Endothelial cell of umbilical vein (primary cell): Measurements from ENCODE around the gene MIA2. TPM values are rescaled to one million over a fixed set of nuclear protein-coding genes. Genes with fewer than 3 reads are reported as not detected.

ENCODE experiments used
- BruUV-seq: library from RNA; stranded (reverse); fragments of 400-500 nt; replicated peaks from 2 replicates; lab custom pipeline; 2021; lab: Mats Ljungman, UMichigan
- CTCF ChIA-PET: fragments of 300-600, 350-600 bp; sonication (Branson Sonifier 250); formaldehyde crosslinking; loops from one replicate; lab custom pipeline; 2021; ENCODE audit warnings: antibody characterized with exemption, inconsistent platforms; lab: Charles Lee
- POLR2A ChIA-PET: fragments of 300-600, 350-600 bp; sonication (Branson Sonifier 250); formaldehyde crosslinking; loops from one replicate; lab custom pipeline; 2021; ENCODE audit warnings: antibody characterized with exemption, inconsistent platforms; lab: Charles Lee
- DNase-seq: peaks from one replicate; pipeline ENCODE4 v3.0.0-alpha.2; 2011; ENCODE audit warnings: low read depth, low spot score
- FAIRE-seq: peaks from 2 replicates; lab custom pipeline; 2011; peaks lifted over from hg19 to GRCh38; lab: Jason Lieb, UNC
- H2AFZ ChIP-seq: 2 replicates; pipeline ENCODE4 v1.6.0; 2012; ENCODE audit warnings: low read depth, low read length, control low read depth, inconsistent platforms
- H3K27ac ChIP-seq: 2 replicates; pipeline ENCODE4 v1.5.1; 2011; ENCODE audit warnings: low read depth, mild to moderate bottlenecking, control low read depth, low read length, moderate library complexity; ENCODE audit not compliant: insufficient read depth
- H3K27me3 ChIP-seq, 2 experiments: 2 replicates each; pipeline versions ENCODE4 v1.6.0 to v1.6.1; 2011; ENCODE audit warnings: low read length in 2 of 2, mixed read lengths in 1 of 2; ENCODE audit not compliant: control insufficient read depth in 2 of 2, insufficient read depth in 2 of 2
- H3K36me3 ChIP-seq, 2 experiments: 2 replicates in 1 of 2; 3 replicates in 1 of 2; pipeline ENCODE4 v1.5.1; 2011; ENCODE audit warnings: low read length in 2 of 2, mild to moderate bottlenecking in 1 of 2, moderate library complexity in 1 of 2; ENCODE audit not compliant: control insufficient read depth in 2 of 2, insufficient read depth in 2 of 2; ENCODE audit errors: extremely low read depth in 1 of 2
- H3K4me1 ChIP-seq: 3 replicates; pipeline ENCODE4 v1.5.1; 2011; ENCODE audit warnings: mild to moderate bottlenecking, low read length; ENCODE audit not compliant: control insufficient read depth, insufficient read depth; ENCODE audit errors: extremely low read depth
- H3K4me2 ChIP-seq: 2 replicates; pipeline ENCODE4 v1.6.1; 2011; ENCODE audit warnings: low read length, control low read depth, mixed read lengths; ENCODE audit not compliant: insufficient read depth
- H3K4me3 ChIP-seq, 3 experiments: fragments of 200-600 bp in 1 of 3; sonication (generic), shearing (Covaris generic) in 1 of 3; replicated peaks in 1 of 3; 2 replicates each; pipeline ENCODE4 v1.5.1; 2011 to 2016; ENCODE audit warnings: control low read depth in 3 of 3, low read length in 3 of 3, mild to moderate bottlenecking in 2 of 3, inconsistent platforms in 1 of 3, low read depth in 1 of 3, moderate library complexity in 1 of 3; ENCODE audit not compliant: insufficient read depth in 1 of 3
- H3K79me2 ChIP-seq: 2 replicates; pipeline ENCODE4 v1.6.0; 2012; ENCODE audit warnings: low read length, inconsistent platforms; ENCODE audit not compliant: control insufficient read depth, insufficient read depth
- H3K9ac ChIP-seq: replicated peaks from 2 replicates; pipeline ENCODE3; 2011; ENCODE audit warnings: low read length, control low read depth; ENCODE audit not compliant: insufficient read depth; ENCODE audit errors: extremely low read depth
- H3K9me1 ChIP-seq: replicated peaks from 3 replicates; pipeline ENCODE4 v1.6.0; 2011; ENCODE audit warnings: mild to moderate bottlenecking, low read length; ENCODE audit not compliant: control insufficient read depth, insufficient read depth; ENCODE audit errors: extremely low read depth
- H3K9me3 ChIP-seq: replicated peaks from 2 replicates; pipeline ENCODE4 v1.5.1; 2012; ENCODE audit warnings: low read length, inconsistent platforms; ENCODE audit not compliant: control insufficient read depth, insufficient read depth
- H4K20me1 ChIP-seq: replicated peaks from 2 replicates; pipeline ENCODE3; 2011; ENCODE audit warnings: mild to moderate bottlenecking, low read length; ENCODE audit not compliant: control insufficient read depth, insufficient read depth; ENCODE audit errors: extremely low read depth
- CTCF ChIP-seq, 2 donors: IDR thresholded peaks; 1 replicate in 1 of 2; 2 replicates in 1 of 2; pipeline ENCODE4 v1.5.1; 2011; ENCODE audit warnings: low read length in 2 of 2, mild to moderate bottlenecking in 2 of 2, moderate library complexity in 2 of 2, control low read depth in 1 of 2, inconsistent platforms in 1 of 2, low read depth in 1 of 2; ENCODE audit not compliant: insufficient read depth in 1 of 2; ENCODE audit errors: extremely low read depth in 1 of 2
- EZH2 ChIP-seq: IDR thresholded peaks from 2 replicates; pipeline ENCODE4 v1.6.1; 2012; ENCODE audit warnings: borderline replicate concordance, low read depth, mild to moderate bottlenecking, moderate library complexity, low read length, inconsistent platforms; ENCODE audit not compliant: severe bottlenecking
- GATA2 ChIP-seq: IDR thresholded peaks from 2 replicates; pipeline ENCODE4 v1.7.0; 2011; ENCODE audit warnings: low read depth, mild to moderate bottlenecking, moderate library complexity, mixed read lengths, low read length; ENCODE audit not compliant: insufficient read length, insufficient read depth
- JUN ChIP-seq: IDR thresholded peaks from 2 replicates; pipeline ENCODE4 v1.6.1; 2011; ENCODE audit warnings: borderline replicate concordance, low read depth; ENCODE audit not compliant: insufficient read length, insufficient read depth
- MAX ChIP-seq: IDR thresholded peaks from 2 replicates; pipeline ENCODE4 v1.6.1; 2011; ENCODE audit not compliant: insufficient read depth, insufficient read length
- MYC ChIP-seq: IDR thresholded peaks from one replicate; pipeline ENCODE4 v1.6.1; 2011; ENCODE audit warnings: mild to moderate bottlenecking, low read depth, low read length
- POLR2AphosphoS5 ChIP-seq: IDR thresholded peaks from 2 replicates; pipeline ENCODE4 v1.6.1; 2012; ENCODE audit warnings: low read depth, mild to moderate bottlenecking, control low read depth, low read length, moderate library complexity; ENCODE audit not compliant: insufficient read depth
- dilution Hi-C: fragments of 300-500 bp; cut with MboI; formaldehyde crosslinking; loops from one replicate; pipeline ENCODE4 v1.15.0; 2019; ENCODE audit warnings: low sequenced_read_pairs; ENCODE audit not compliant: extremely low pct_ligation_motif_present
- intact Hi-C: fragments of 100-400 bp; cut with micrococcal nuclease; formaldehyde crosslinking; loops from one replicate; pipeline ENCODE4 v1.10.0; 2022
- polyA plus RNA-seq, 4 experiments: library from polyadenylated mRNA; depleted of rRNA in 3 of 4; stranded (reverse) in 3 of 4; unstranded in 1 of 4; fragments of >200 nt; gene quantifications; 2 replicates each; pipeline versions ENCODE4 v1.2.1 to v1.2.3, GENCODE V29; 2011 to 2012; ENCODE audit warnings: missing spikeins in 1 of 4
- total RNA-seq: library from RNA; stranded (reverse); gene quantifications from 2 replicates; pipeline ENCODE4 v1.2.3, GENCODE V29; 2021

MIA2 gene
- total and polyA plus RNA-seq, 2 donors (not counting 3 experiments of a cell fraction or from before 2014, with no cell fraction given) = 9.4 to 14.9 TPM

DNA sequence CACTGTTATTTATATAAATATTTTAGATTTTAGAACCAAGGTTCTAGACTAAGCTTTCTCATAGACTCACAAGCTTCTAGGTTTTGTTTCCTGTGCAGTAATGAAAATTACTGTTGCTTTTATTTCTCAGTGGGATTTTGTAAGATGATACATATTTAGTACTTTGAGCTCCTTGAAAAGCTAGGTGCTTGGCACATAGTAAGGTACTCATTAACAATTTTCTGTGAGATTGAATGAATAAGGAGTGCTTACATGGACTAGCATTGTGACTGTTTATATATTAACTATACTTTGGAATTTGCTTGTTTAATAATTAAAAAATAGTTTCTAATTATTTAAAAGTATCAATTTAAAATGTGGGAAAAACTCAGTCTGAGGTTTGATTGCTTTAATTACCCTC lies 85.7 kb downstream of the MIA2 start:
- ChIA-PET POLR2A (no interaction called here), CTCF (interaction anchor here (0.9 kb wide), 1 partner anchor 17 kb away, joined by 3 read pairs; no protein-coding TSS in a partner anchor)
- Histone ChIP-seq H3K36me3 (peaks cover 0 to 8% of the 10 kb centered on the region in 2 experiments), H2AFZ (no peak overlapping the region), H3K9ac (no peak overlapping the region), H3K79me2 (no peaks in the 10 kb centered on the region), H4K20me1 (no peaks in the 10 kb centered on the region), H3K27me3 (no peaks in the 10 kb centered on the region), H3K27ac (no peak overlapping the region), H3K4me2 (no peak overlapping the region), H3K9me1 (no peaks in the 10 kb centered on the region), H3K4me3 (no peak overlapping the region), H3K9me3 (no peaks in the 10 kb centered on the region), H3K4me1 (peaks cover 7% of the 10 kb centered on the region)
- TF ChIP-seq CTCF (IDR thresholded peaks at IDR 0.05; ENCODE audit: extremely low read depth in 1 of 2, insufficient read depth in 1 of 2, low read depth in 1 of 2, low read length in 2 of 2) (no peak), JUN (no peak), EZH2 (no peak), POLR2AphosphoS5 (no peak), MYC (no peak), MAX (no peak), GATA2 (no peak)
- no peak for FAIRE-seq
- no TSS peak for BruUV-seq
- DNase-seq = no peak
- intact Hi-C loops = no loop called here
- dilution Hi-C loops = no loop called here
